CD4-positive, alpha-beta T cell treated with Interferon alpha-2 for 1 hour (primary cell): ENCODE results near the gene VWA5B2.

Experiments used
- DNase-seq, 2 donors: peaks; one replicate each; pipeline ENCODE4 v3.0.0-alpha.2; 2020 to 2022

Gene VWA5B2

DNA sequence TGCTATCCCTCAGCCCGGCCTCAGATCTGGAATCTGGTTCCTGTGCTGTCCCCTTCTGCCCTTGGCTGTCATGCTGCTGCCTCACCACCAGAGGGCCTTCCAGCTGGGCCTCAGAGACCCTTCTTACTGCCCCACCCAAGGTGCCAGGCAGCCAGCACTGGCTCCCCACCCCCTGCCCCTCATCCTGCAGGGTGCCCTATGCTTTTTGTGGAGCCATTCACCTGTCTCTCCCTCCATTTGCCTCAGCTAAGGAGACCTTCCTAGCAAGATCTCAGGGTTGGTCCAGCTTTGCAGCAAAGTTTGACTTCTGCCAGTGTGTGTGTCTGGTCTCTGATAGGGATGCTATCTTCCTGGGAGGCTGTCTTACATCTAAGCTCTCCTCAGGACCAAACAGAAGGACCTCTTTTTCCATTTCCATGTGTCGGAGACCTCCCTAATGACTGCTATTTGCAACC lies 1.9 kb upstream of the VWA5B2 start:
- DNase-seq: peak; percentile 35 to 69

DNA sequence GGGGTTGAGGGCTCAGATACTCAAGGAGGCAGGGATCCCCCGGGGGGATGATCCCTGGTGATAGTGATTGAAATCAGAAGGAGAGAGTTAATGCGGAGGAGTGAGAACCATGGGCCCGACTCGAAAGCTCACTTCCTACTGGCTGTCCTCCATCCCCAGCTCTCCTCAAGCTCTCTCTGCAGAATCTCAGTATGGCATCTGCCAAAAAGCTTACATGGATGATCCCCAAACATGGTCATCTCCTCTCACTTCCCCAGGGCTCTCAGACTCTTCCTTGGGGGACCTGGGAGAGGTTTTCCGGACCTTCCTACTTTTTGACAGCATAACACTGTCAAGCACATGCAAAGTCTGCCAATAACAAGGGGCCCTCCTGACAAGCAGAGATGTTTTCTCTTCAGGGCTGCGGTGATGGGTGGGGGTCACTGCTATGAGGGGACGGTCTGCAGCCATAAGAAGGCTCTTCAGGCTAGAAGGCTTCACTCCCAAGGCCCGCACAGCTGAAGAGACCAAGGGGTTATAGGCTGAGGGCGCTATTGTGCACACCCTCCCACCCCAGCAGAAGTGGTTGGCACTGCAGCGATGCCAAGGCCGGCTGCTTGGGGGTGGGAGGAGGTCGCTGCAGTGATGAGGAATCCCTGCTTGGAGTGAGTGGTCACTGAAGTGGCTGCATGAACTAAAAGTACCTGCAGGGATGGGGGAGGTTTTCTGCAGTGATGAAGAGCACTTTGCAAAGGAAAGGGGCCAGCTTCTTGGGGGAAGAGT lies 828 bp upstream of the VWA5B2 start:
- DNase-seq: no peak

GRCh38 chr3:184230081-184230602 lies 757 bp downstream of the VWA5B2 start:
- DNase-seq: no peak

GRCh38 chr3:184230603-184231528 lies 1.5 kb downstream of the VWA5B2 start:
- DNase-seq: no peak

- no peak for DNase-seq
These were observed 2.3 kb downstream of the VWA5B2 start for GRCh38 chr3:184231671-184232070.

DNA sequence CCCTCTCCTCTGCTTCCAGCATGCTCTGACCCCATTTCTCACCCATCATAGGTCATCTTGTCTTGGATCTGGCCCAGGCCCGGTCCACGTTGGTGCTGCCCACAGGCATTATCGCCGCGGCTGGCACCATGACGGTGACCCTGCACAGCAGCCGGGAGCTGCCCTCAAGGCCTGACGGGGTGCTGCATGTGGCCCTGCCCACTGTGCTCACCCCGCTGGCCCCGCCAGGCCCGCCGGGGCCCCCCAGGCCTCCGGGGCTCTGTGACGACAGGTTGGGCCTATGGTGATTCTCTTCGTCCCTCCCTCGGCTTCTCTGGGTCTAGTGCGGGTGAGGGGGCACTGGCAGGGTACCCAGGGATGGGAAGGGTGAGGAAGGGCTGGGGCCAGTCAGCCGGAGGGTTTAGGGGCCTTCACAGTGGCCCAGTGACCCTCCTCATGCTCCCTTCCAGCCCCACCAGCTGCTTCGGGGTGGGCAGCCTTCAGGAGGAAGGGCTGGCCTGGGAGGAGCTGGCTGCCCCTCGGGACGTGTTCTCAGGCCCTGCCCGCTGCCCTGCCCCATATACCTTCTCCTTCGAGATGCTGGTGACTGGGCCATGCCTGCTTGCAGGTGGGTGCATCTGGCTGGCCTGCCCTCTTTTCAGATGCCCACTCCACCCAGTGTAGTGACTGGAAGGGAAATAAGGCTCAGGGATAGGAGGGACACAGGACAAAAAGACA lies 3.9 kb downstream of the VWA5B2 start:
- DNase-seq: no peak

DNA sequence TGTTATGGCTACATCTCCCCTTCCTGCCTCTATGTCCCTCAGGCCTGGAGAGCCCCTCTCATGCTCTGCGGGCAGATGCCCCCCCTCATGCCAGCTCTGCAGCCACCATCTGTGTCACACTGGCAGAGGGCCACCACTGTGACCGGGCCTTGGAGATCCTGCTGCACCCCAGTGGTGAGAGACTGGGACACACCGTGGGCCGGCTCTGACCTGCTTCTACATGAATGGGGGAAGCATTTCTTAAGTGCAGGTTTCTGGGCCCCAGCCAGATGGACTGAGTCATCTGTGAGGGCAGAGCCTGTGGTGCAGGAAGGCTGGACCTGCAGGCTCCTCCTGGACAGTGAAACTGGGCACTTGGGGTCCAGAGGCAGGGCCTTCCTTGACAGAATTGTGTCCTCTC lies 4.8 kb downstream of the VWA5B2 start:
- no peak for DNase-seq

- DNase-seq: no peak
These were observed 5.4 kb downstream of the VWA5B2 start for GRCh38 chr3:184234671-184235380.

DNA sequence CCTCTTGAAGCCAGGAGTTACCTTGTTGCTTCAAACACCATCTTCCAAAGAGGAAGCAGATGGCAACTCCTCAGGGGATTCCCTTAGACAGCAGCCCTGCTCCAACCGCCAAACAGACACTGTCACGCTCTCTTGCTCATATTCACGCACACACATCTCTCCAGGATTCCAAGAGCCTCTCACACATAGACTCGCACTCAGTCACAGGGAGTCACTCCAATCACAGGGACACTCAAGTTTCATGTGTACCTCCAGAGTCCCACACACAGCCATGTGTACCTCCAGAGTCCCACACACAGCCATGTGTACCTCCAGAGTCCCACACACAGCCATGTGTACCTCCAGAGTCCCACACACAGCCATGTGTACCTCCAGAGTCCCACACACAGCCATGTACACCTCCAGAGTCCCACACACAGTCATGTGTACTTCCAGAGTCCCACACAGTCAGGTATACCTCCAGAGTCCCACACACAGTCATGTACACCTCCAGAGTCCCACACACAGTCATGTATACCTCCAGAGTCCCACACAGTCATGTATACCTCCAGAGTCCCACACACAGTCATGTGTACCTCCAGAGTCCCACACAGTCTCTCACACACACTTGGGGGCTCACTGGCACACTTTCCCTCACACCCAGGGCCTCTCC lies 6.1 kb downstream of the VWA5B2 start:
- no peak for DNase-seq

GRCh38 chr3:184236033-184236410 lies 6.6 kb downstream of the VWA5B2 start:
- no peak for DNase-seq

- DNase-seq: no peak
These were observed 7.3 kb downstream of the VWA5B2 start for GRCh38 chr3:184236636-184237035.

- no peak for DNase-seq
These were observed 7.8 kb downstream of the VWA5B2 start for GRCh38 chr3:184237211-184237610.

GRCh38 chr3:184237807-184238206 lies 8.4 kb downstream of the VWA5B2 start:
- no peak for DNase-seq

GRCh38 chr3:184238246-184238818 lies 8.9 kb downstream of the VWA5B2 start:
- DNase-seq: no peak

DNA sequence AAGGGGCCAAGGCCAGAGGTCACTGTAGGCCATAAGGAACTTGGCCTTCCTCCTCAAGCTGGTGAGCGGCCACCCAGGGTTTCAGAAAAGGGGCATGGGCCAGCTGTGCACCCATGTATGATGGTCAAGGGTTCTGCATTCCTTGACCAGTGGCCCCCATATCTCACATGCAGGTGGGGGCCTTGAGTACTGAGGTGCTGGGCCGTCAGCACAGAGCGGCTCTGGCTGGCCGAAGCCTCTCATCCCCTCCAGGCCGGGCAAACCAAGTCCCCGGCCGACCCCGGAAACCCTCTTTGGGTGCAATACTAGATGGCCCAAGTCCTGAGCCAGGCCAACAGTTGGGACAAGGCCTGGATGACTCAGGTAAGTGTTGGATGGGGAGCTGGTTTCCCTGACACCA lies 9.8 kb downstream of the VWA5B2 start:
- DNase-seq: no peak

DNA sequence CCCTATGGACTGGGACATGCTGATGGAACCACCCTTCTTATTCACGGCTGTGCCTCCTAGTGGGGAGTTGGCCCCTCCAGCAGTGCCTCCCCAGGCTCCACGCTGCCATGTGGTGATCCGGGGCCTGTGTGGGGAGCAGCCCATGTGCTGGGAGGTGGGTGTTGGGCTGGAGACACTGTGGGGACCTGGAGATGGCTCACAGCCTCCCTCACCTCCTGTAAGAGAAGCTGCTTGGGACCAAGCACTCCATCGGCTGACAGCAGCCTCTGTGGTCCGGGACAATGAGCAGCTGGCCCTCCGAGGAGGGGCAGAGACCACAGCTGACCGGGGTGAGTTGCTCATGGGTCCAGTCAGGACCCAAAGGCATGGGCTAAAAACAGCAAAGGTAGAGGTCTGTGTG lies 10.3 kb downstream of the VWA5B2 start:
- DNase-seq: no peak

DNA sequence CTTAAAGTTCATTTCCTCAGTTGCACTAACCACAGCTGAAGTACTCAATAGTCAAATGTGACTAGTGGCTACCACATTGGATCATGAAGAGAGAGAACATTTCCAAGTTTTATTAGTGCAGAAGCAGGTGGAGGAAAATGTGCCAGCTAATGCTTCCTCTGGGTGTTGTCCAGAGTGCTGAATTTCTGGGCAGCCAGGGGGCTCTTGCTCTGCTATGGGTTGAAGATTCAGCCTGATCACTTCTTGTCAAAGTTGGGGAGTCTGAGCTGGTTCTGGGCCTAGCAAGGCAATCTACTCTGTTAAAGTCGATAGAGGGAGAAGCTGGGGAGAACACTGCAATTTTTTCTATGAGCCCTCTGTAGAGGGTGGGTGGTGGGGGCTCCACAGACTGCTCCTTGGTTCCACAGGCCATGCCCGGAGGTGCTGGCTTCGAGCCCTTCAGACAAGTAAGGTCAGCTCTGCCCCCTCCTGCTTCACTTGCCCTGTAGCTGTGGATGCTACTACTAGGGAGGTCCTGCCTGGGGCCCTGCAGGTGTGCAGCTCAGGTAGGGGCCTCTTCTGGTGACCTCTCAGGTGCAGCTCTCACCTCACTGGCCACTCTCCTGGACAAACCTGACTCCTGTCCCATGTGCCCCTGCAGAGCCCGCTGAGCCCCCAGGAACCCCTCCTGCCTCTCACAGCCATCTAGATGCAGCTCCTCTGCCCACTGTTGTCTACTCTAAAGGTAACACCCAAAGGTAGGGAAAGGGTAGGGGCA lies 11.2 kb downstream of the VWA5B2 start:
- DNase-seq: no peak

GRCh38 chr3:184241141-184241446 lies 11.7 kb downstream of the VWA5B2 start:
- no peak for DNase-seq

DNA sequence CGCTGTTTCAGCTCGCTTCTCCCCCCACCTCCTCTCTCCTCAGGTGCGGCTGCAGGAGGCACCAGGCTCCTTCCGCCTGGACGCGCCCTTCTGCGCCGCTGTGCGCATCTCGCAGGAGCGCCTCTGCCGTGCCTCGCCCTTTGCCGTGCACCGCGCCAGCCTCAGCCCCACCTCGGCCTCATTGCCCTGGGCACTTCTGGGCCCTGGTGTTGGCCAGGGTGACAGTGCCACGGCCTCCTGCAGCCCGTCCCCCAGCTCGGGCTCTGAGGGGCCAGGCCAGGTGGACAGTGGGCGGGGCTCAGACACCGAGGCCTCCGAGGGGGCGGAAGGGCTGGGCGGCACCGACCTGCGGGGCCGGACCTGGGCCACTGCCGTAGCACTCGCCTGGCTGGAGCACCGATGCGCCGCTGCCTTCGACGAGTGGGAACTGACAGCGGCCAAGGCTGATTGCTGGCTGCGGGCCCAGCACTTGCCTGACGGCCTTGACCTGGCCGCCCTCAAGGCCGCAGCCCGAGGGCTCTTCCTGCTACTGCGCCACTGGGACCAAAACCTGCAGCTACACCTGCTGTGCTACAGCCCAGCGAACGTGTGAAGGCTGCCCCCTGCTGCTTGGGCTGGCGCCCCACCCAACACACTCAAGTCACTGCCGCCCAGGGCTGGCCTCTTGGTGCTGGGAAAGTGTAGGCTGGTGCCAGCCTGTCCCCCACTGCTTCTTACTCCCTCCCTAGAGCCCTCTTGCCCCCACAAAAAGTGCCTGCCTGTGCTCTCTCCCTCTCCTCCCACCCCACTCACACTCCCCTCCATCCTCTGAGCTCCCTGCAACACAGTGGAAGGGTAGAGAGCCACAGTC lies 12.3 kb downstream of the VWA5B2 start:
- no peak for DNase-seq

GRCh38 chr3:184242297-184242685 lies 12.9 kb downstream of the VWA5B2 start:
- DNase-seq: no peak
